ENCODE results near the gene ZFYVE9. TPM values are rescaled to one million over a fixed set of nuclear protein-coding genes. Genes with fewer than 3 reads are reported as not detected.
A peak's percentile ranks its signal among the peaks of the same experiment; 100 is the strongest.
"Not testable (repeated sequence)": the region's sequence is repeated elsewhere in the genome, so short reads cannot be mapped to it uniquely, and the experiment has no call there.

ZFYVE9 gene
- total RNA-seq, 1 donor from 2014 or later = 17.6 TPM

DNA sequence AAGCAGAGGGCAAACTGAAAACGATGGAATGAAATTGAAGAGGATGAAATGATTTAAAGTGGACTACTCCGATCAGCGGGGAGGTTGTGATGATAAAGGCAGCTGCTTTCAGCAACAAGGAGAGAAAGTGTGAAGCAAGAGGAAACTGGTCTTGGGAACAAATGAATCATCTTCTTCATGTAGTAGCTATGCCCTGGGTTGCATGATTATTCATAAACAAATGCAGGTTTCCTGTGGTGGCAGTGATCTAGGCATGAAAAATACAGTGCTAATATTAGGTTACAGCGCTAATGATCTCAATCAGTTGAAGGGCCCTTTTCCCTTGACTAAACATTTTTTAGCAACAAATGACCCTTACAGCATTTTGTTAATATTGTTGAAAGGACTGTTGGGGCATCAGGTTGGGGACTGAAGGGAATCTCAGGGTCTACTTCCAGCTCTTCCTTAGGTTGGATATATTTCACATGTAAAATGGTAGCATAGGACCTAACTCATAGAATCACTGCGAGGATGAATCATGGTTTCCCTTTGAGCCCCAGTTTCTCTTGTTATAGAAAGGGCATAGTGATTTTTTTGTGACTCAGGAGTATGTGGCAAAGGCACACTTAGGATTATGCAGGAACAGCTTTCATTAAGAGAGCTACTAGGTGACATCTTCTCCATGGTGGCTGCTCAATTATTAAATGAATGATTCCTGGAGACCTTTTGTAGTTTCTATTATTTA, 1.9 kb upstream of the ZFYVE9 start:
- H3K4me3 ChIP-seq (ENCODE audit: low read depth, low read length) = no peak overlapping the region
- DNase-seq (ENCODE audit: low read depth) = peak; percentile 65
- TF ChIP-seq, protein P1, sequence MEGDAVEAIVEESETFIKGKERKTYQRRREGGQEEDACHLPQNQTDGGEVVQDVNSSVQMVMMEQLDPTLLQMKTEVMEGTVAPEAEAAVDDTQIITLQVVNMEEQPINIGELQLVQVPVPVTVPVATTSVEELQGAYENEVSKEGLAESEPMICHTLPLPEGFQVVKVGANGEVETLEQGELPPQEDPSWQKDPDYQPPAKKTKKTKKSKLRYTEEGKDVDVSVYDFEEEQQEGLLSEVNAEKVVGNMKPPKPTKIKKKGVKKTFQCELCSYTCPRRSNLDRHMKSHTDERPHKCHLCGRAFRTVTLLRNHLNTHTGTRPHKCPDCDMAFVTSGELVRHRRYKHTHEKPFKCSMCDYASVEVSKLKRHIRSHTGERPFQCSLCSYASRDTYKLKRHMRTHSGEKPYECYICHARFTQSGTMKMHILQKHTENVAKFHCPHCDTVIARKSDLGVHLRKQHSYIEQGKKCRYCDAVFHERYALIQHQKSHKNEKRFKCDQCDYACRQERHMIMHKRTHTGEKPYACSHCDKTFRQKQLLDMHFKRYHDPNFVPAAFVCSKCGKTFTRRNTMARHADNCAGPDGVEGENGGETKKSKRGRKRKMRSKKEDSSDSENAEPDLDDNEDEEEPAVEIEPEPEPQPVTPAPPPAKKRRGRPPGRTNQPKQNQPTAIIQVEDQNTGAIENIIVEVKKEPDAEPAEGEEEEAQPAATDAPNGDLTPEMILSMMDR (conservative IDR thresholded peaks at IDR 0.05; ENCODE audit: low read depth, low read length) = no peak

DNA sequence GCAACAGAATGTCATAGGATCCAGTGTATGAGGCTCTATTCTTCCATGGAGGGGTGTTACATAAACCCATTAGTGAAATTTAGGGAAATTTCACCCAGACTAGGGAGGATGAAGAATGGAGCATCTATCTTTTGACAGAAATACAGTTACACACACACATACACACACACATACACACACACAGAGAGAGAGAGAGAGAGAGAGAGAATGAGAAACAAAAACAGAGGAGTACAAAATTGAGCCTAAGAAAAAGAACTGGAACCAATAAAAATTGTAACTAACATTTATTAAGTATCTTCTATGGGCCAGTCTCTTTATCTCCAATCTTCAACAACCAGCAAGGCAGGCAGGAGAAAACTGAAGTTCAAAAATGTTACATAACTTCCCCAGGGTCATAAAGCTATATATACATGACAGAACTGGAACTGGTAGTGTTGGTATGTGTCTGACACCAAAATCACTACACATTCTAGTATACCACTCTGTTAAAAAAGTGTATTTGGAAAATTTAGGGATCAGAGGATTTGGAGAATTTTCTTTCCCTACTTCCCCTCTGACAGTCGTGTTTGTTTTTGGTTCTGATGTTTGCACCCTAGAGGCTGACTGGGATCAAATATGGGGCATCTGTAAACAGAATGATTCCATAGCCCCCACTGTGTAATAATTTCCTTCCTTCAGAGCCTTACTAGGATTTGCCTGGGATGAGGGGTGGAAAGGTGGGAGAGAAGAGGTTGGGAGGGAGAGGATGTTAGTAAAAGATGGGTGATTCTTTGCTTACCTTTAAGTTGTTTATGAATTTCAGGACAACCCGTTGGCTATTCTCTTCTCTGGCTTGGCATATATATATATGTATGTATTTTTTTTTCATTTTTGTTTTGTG, 1.0 kb upstream of the ZFYVE9 start:
- peak overlapping the region; percentile 80 for H3K4me3 ChIP-seq (ENCODE audit: low read depth, low read length)
- no peak for DNase-seq (ENCODE audit: low read depth)

DNA sequence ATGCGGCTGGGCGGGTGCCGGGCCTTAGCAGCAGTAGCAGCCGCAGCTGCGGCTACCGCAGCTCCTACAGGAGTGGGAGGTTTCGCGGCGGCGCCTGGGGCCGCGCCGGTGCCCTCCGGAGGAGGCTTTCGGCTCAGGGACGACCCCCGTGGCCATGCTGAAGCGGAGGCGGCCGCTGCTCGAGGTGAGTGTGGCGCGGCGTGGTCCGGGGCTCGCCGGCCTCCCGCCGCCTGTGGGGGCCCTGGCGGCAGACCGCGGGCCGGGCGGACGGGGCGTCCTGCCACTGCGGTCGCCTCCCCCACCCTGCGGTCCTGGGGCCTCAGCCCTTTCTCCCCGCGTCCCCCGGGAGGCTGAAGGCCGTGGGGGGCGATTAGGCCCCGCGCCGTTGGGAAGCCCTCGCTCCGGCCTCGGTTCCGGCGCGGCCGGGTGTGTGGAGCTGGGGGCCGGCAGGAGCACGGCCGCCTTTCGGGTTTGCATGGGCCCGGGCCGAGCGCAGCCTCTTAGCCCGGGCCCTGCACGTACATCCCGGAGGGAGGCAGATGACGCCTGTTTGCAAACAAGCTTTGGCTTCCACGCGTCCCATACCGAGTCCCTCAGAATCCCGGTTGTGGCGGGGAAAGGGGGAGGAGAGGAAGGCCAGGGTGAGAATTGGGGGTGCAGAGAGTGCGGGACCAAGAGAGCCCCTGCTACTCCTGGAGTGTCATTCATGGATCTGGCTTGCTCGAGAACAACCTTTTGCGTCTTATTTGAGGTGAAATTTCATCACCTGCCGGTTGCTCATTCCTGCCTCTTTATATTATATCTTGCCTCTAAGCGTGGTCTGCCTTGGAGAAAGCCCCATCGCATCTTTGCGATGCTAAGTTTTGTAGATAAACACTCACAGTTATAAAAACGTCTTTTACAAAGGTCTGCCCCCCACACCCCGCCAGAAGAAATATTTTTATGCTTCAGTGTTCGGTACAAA, 613 bp downstream of the ZFYVE9 start:
- DNase-seq (ENCODE audit: low read depth) = no peak
- peak overlapping the region; percentile 80 for H3K4me3 ChIP-seq (ENCODE audit: low read depth, low read length)
- TF ChIP-seq, protein P1 (conservative IDR thresholded peaks at IDR 0.05; ENCODE audit: low read depth, low read length) = no peak

More for the DNA sequence above, 1.0 kb upstream of the ZFYVE9 start:
- TF ChIP-seq, protein P1 (conservative IDR thresholded peaks at IDR 0.05; ENCODE audit: low read depth, low read length) = no peak

DNA sequence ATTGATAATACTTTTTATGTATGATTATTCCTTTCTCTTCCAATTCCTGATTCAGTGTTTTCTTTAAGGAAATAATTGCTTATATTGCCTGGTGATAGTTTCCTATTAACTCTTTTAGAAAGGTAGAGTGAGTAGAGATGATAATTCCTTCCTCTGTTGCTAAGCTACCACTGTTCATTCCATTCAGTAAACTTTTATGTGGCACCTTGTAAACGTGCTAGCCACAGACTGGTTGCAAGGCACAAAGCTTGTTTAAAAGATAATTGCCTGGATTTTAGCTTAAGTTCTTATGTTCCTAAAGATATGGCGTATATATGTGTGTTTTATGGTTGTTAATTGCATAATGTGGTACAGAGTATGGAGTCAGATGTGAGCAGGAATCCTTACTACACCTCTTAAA, 3.2 kb downstream of the ZFYVE9 start:
- no peak overlapping the region for H3K4me3 ChIP-seq (ENCODE audit: low read depth, low read length)
- DNase-seq (ENCODE audit: low read depth) = no peak
- TF ChIP-seq, protein P1 (conservative IDR thresholded peaks at IDR 0.05; ENCODE audit: low read depth, low read length) = no peak

DNA sequence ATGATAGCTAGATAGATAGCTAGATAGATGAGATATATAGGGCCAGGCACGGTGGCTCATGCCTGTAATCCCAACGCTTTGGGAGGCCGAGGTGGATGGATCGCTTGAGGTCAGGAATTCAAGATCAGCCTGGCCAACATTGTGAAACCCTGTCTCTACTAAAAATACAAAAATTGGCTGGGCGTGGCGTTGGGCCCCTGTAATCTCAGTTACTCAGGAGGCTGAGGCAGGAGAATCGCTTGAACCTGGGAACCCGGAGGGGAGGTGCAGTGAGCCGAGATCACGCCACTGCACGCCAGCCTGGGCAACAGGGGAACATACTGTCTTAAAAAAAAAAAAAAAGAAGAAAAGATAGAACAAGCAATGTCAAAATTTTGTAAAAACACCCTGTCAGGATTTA, 8.6 kb downstream of the ZFYVE9 start:
- DNase-seq (ENCODE audit: low read depth); H3K4me3 ChIP-seq (ENCODE audit: low read depth, low read length): not testable (repeated sequence)

DNA sequence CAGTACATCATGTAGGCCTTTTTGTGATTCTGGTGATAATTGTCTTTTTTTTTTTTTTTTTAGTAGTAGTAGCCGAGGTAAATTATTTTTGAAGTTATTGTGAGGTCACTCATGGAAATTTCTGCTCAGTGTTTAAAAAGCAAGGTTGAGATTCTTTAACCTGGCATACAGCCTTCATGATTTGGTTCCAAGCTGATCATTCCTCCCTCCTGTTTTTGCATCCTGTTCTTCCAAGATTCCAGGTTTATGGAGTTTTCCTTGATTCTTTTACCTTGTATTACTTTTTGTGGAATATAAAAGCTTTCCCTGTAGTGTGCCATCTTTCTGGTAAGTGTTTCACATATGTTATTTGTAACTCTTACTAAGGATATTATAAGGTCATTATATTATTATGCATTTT, 9.1 kb downstream of the ZFYVE9 start:
- no peak overlapping the region for H3K4me3 ChIP-seq (ENCODE audit: low read depth, low read length)
- DNase-seq (ENCODE audit: low read depth) = no peak
- TF ChIP-seq, protein P1 (conservative IDR thresholded peaks at IDR 0.05; ENCODE audit: low read depth, low read length) = no peak

All from epithelial cell of proximal tubule (primary cell).